GM12801 (cell line): Measurements from ENCODE around the gene MORC2.

Source experiments
- CTCF ChIP-seq: IDR thresholded peaks from one replicate; pipeline ENCODE4 v1.5.1; 2011; ENCODE audit warnings: control low read depth; ENCODE audit not compliant: insufficient read length; ENCODE audit errors: extremely low read depth

The MORC2 gene

GRCh38 chr22:30881361-30882183 is 87.0 kb downstream of the MORC2 start:
- no peak for TF ChIP-seq CTCF

- no peak for TF ChIP-seq CTCF
Measured at GRCh38 chr22:30880847-30881246, 87.7 kb downstream of the MORC2 start.

GRCh38 chr22:30880181-30880601 is 88.4 kb downstream of the MORC2 start:
- TF ChIP-seq CTCF = no peak

- TF ChIP-seq CTCF = no peak
Measured at GRCh38 chr22:30879415-30879797, 89.2 kb downstream of the MORC2 start.

- no peak for TF ChIP-seq CTCF
Measured at GRCh38 chr22:30878516-30879414, 89.8 kb downstream of the MORC2 start.

- no peak for TF ChIP-seq CTCF
Measured at GRCh38 chr22:30877662-30878515, 90.7 kb downstream of the MORC2 start.
